SKM-1 treated with dmso at 0.1 percent for 144 hours (cell line): ENCODE measurements around the gene OLFML2B.

ENCODE experiments used
- DNase-seq: peaks from one replicate; lab custom pipeline; 2025; ENCODE audit not compliant: unreplicated experiment; lab: John Stamatoyannopoulos, UW

OLFML2B gene

GRCh38 chr1:162008799-162009198 is 14.9 kb downstream of the OLFML2B start:
- no peak for DNase-seq

DNA sequence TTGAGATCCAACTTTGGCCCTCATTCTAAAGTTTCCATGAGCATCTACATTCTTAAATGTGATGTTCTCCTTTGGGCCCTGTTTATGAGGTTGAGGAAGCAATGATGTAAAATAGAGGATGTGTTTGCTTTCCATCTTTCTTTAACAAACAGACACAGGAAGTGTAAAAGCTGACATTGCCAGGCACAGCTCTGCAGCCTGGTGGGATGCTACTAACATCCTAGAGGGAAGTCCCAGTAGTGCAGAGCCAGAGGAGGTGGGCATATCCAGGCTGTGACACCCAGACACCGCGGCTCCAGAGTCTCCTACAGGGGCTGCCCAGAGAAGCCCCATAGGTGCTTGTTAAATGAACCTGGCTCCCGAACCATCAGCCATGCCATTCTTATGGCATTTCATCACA is 16.2 kb downstream of the OLFML2B start:
- DNase-seq: no peak

- DNase-seq: no peak
Measured at GRCh38 chr1:162006081-162006480, 17.6 kb downstream of the OLFML2B start.

DNA sequence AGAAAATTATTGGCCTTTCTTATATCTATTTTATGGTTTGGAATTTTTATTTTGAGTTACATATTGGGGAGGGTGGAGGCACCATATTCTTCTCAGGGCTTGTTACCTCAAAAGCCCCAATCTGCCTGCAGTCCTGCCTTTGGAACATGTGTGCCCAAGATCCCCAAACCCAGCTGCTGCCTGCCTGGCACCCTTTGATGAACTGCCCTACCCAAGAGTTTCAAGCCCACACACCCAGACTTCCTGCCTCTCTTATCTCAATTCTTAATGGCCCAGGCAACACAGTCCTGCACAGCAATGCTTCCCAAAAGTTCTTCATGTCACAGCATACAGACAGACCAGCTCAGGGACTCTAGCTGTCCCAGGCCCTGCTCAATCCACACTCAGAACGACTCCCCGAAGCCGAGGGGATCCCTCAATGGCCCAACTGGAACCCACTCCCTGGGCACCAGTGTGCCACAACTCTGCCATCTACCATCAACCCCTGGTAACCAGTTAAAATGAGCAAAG is 19.2 kb downstream of the OLFML2B start:
- DNase-seq: no peak

GRCh38 chr1:162003830-162004215 is 19.8 kb downstream of the OLFML2B start:
- DNase-seq: peak; percentile 96

DNA sequence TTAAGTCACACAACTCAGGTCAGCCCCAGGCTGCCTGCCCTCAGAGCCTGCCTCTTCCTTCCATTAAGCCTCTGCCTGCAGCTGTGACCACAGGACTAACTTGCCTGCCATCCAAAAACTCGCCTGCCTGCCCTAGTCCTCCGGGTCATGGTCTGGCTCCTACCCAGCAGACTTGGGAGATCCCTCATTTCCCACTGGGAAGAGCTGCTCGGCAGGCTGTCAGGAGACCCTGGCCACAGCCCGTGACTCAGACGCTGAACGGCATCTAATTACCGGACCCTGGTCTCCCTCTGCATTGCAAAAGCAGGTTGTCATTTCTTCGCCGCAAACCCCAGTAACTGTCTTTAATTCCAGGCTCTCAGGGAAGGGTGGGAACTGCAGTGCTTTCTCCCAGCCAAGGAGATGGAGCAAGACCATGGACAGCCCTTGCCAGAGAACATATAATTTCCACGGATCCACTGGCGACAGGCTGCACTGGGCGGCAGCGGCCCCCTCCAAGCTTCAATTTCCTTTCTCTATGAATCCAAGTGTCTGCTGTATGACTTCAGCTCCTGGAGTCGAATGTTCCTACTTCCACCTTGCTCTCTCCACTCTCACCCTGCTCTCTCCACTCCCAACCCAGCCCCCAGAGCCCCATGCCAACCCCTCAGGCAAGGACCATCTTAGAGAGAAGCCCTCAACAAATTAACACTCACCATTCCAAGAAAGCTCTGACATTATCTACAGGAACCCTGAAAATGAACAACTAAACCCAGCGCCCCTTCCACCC is 20.4 kb downstream of the OLFML2B start:
- peak; percentile 68 for DNase-seq

- DNase-seq: no peak
Measured at GRCh38 chr1:162000053-162000420, 23.6 kb downstream of the OLFML2B start.

- DNase-seq: no peak
Measured at GRCh38 chr1:161999301-162000052, 24.2 kb downstream of the OLFML2B start.

GRCh38 chr1:161998811-161999210 is 24.9 kb downstream of the OLFML2B start:
- no peak for DNase-seq

- DNase-seq: no peak
Measured at GRCh38 chr1:161997152-161997551, 26.5 kb downstream of the OLFML2B start.

- DNase-seq: no peak
Measured at GRCh38 chr1:161994175-161994668, 29.4 kb downstream of the OLFML2B start.

GRCh38 chr1:161993576-161993975 is 30.1 kb downstream of the OLFML2B start:
- no peak for DNase-seq

DNA sequence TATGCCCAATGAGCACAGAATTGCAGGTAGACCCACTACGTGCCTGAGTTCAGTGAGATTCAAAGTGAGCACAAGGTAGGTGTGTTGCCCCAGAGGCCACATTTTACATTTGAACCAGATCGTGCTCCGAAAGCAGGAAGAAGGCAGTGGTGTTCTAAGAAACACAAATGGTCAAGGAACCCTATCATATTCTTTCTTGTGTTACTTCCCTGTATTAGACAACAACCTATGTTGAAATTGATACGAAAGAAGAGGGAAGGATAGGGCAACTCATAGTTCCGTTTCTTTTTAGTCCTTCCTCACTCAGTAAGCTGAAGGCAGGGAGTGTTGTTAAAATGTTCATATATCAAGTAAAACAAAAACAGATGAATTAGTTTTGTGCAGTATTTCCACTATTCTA is 33.9 kb downstream of the OLFML2B start:
- DNase-seq: peak; percentile 100

DNA sequence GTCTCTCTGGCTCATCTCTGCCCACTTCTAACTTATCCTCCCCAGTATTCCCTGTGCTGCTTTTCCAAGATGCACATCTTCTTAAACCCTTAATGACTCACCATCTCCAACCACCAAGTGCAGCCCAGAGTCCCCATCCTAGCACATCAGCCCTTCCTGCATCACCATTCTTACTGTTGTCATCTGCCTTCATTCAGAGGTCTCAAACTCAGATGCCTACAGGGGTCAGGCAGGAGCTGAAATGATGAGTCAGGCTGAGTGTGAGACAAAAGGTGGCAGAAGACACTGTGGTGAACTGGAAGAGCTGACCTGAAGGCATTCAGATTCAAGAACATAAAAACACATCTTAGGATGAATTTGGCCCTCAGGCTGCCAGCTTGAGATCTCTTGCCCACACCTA is 34.6 kb downstream of the OLFML2B start:
- DNase-seq: peak; percentile 7

DNA sequence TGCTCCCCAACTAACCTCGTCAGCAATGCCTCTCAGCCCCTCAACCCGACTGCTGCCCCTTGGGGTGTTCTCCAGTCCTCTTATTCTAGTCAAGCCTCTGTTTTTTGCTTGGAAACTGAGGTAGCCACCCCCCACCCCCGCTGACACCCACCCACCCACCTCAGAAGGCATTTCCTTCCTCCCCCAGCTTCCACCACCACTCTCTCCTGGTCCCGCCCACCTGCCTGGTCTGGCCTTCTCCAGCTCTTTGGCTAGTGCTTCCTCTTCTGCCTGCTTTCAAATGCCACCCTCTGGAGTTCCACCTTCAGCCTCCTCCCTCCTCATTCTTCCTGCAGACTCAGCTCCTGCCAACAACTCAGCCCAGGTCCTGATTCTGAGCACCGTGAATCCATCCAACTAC is 35.3 kb downstream of the OLFML2B start:
- DNase-seq: peak; percentile 14

- DNase-seq: no peak
Measured at GRCh38 chr1:161987872-161988271, 35.8 kb downstream of the OLFML2B start.

GRCh38 chr1:161987303-161987702 is 36.4 kb downstream of the OLFML2B start:
- DNase-seq: no peak

GRCh38 chr1:161986328-161986727 is 37.3 kb downstream of the OLFML2B start:
- DNase-seq: no peak

GRCh38 chr1:161985301-161985822 is 38.3 kb downstream of the OLFML2B start:
- no peak for DNase-seq

- no peak for DNase-seq
Measured at GRCh38 chr1:161983725-161984124, 39.9 kb downstream of the OLFML2B start.

DNA sequence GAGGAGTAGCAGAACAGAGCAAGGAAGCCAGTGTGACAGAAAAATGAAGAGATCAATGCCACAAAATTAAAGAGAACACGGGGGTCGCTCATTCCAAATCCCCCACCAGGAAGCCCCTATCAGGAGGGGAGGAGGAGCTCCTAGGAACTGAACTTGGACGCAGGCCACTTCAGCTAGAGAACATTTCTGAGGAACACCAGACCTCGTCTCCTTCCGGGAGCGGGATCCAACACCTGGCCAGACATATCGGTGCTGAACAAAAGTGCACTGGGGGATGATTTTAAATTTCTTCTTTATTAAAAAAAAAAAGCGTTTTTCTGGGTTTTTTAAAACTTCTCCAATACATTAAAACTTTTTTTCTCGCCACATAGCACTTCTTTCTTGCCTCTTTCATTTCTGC is 40.8 kb downstream of the OLFML2B start:
- no peak for DNase-seq

GRCh38 chr1:161982507-161982895 is 41.2 kb downstream of the OLFML2B start:
- DNase-seq: no peak
